Measurements from ENCODE around the gene RNPEP. TPM values are rescaled to one million over a fixed set of nuclear protein-coding genes. Genes with fewer than 3 reads are reported as not detected.

The RNPEP gene
- total and polyA plus RNA-seq, 2 of the 13 experiments (the other 11 are each of a cell fraction or from before 2014, with no cell fraction given), result 20.6 to 38.4 TPM

DNA sequence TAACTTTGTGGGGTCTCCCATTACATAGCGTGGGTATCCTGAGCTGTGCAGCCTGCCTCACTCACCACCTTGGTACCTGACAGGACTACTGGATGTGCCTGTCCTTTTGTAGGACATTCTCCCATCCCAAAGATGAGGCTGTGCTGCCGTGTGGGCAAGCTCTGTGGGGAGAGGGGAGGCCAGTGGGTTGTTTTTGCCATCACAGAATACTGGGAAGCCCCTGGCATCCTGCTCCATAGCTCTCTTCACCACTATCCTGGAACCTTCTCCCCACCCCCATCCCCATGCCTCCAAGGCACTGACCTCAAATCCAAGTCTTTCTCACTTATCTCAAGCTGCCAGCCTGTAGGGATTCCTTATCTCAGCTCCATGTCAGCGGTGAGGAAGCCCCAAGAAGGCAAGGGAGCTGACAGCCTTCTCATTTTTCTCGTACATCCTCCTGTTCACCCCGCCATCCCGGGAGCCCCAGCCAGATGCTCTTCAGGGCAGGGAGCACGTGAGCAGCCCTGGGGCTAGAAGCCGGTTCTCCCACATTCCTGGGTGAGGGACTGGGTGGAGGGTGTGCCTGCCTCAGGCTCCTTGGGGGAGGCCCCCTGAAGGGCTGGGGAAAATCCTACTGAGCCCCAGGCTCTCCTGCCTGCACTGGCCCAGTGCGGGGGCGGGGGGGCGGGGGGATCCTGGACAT, 25.5 kb downstream of the RNPEP start:
- Histone ChIP-seq H3K27me3 (ENCODE audit: control insufficient read depth in 1 of 2, insufficient read depth in 2 of 2, low read length in 2 of 2) (no peaks in the 10 kb centered on the region; a peak in 1 of 5 replicates), H3K36me3 (replicated peaks in 1 of 2; ENCODE audit: control insufficient read depth in 1 of 2, insufficient read depth in 2 of 2, low read length in 2 of 2) (peaks cover 18 to 40% of the 10 kb centered on the region in 2 experiments), H2AFZ (ENCODE audit: low read length) (no peak overlapping the region), H3K27ac (ENCODE audit: extremely low read length, insufficient read depth, low read length) (no peak overlapping the region), H3K4me1 (ENCODE audit: insufficient read depth, low read length) (peaks cover 60% of the 10 kb centered on the region), H3K4me2 (ENCODE audit: low read depth, low read length) (peak overlapping the region; percentile 55; the same call in 1 of the 2 replicates), H3K9ac (ENCODE audit: insufficient read depth, low read depth, low read length) (no peak overlapping the region), H4K20me1 (ENCODE audit: insufficient read depth, low read length) (peaks cover 35% of the 10 kb centered on the region), H3K4me3 (replicated peaks in 1 of 3; ENCODE audit: insufficient read depth in 1 of 3, low read depth in 2 of 3, low read length in 3 of 3) (peak overlapping the region in 1 of 3 experiments; percentile 24; a peak in 1 of 6 replicates), H3K9me3 (ENCODE audit: low read length) (no peaks in the 10 kb centered on the region), H3K79me2 (ENCODE audit: insufficient read depth, low read length) (peaks cover 33% of the 10 kb centered on the region)
- TF ChIP-seq KAT8 (CRISPR knock-in tag; IDR thresholded peaks at IDR 0.05) (no peak), SATB2 (CRISPR knock-in tag; IDR thresholded peaks at IDR 0.05) (no peak), PHF5A (CRISPR knock-in tag; IDR thresholded peaks at IDR 0.05; ENCODE audit: low read depth, unreplicated experiment) (no peak), WIZ (CRISPR knock-in tag; IDR thresholded peaks at IDR 0.05) (no peak), PTBP1 (IDR thresholded peaks at IDR 0.05; ENCODE audit: low read depth, low read length, poor library complexity, severe bottlenecking) (no peak), ZFP37 (CRISPR knock-in tag; IDR thresholded peaks at IDR 0.05; ENCODE audit: borderline replicate concordance) (no peak)
- TF ChIP-seq, protein P1, sequence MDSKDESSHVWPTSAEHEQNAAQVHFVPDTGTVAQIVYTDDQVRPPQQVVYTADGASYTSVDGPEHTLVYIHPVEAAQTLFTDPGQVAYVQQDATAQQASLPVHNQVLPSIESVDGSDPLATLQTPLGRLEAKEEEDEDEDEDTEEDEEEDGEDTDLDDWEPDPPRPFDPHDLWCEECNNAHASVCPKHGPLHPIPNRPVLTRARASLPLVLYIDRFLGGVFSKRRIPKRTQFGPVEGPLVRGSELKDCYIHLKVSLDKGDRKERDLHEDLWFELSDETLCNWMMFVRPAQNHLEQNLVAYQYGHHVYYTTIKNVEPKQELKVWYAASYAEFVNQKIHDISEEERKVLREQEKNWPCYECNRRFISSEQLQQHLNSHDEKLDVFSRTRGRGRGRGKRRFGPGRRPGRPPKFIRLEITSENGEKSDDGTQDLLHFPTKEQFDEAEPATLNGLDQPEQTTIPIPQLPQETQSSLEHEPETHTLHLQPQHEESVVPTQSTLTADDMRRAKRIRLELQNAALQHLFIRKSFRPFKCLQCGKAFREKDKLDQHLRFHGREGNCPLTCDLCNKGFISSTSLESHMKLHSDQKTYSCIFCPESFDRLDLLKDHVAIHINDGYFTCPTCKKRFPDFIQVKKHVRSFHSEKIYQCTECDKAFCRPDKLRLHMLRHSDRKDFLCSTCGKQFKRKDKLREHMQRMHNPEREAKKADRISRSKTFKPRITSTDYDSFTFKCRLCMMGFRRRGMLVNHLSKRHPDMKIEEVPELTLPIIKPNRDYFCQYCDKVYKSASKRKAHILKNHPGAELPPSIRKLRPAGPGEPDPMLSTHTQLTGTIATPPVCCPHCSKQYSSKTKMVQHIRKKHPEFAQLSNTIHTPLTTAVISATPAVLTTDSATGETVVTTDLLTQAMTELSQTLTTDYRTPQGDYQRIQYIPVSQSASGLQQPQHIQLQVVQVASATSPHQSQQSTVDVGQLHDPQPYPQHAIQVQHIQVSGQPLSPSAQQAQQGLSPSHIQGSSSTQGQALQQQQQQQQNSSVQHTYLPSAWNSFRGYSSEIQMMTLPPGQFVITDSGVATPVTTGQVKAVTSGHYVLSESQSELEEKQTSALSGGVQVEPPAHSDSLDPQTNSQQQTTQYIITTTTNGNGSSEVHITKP (CRISPR knock-in tag; IDR thresholded peaks at IDR 0.05; ENCODE audit: low read depth), result no peak
- TF ChIP-seq, protein P2, sequence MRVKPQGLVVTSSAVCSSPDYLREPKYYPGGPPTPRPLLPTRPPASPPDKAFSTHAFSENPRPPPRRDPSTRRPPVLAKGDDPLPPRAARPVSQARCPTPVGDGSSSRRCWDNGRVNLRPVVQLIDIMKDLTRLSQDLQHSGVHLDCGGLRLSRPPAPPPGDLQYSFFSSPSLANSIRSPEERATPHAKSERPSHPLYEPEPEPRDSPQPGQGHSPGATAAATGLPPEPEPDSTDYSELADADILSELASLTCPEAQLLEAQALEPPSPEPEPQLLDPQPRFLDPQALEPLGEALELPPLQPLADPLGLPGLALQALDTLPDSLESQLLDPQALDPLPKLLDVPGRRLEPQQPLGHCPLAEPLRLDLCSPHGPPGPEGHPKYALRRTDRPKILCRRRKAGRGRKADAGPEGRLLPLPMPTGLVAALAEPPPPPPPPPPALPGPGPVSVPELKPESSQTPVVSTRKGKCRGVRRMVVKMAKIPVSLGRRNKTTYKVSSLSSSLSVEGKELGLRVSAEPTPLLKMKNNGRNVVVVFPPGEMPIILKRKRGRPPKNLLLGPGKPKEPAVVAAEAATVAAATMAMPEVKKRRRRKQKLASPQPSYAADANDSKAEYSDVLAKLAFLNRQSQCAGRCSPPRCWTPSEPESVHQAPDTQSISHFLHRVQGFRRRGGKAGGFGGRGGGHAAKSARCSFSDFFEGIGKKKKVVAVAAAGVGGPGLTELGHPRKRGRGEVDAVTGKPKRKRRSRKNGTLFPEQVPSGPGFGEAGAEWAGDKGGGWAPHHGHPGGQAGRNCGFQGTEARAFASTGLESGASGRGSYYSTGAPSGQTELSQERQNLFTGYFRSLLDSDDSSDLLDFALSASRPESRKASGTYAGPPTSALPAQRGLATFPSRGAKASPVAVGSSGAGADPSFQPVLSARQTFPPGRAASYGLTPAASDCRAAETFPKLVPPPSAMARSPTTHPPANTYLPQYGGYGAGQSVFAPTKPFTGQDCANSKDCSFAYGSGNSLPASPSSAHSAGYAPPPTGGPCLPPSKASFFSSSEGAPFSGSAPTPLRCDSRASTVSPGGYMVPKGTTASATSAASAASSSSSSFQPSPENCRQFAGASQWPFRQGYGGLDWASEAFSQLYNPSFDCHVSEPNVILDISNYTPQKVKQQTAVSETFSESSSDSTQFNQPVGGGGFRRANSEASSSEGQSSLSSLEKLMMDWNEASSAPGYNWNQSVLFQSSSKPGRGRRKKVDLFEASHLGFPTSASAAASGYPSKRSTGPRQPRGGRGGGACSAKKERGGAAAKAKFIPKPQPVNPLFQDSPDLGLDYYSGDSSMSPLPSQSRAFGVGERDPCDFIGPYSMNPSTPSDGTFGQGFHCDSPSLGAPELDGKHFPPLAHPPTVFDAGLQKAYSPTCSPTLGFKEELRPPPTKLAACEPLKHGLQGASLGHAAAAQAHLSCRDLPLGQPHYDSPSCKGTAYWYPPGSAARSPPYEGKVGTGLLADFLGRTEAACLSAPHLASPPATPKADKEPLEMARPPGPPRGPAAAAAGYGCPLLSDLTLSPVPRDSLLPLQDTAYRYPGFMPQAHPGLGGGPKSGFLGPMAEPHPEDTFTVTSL (CRISPR knock-in tag; IDR thresholded peaks at IDR 0.05; ENCODE audit: borderline replicate concordance), result no peak
- TF ChIP-seq, protein P3, sequence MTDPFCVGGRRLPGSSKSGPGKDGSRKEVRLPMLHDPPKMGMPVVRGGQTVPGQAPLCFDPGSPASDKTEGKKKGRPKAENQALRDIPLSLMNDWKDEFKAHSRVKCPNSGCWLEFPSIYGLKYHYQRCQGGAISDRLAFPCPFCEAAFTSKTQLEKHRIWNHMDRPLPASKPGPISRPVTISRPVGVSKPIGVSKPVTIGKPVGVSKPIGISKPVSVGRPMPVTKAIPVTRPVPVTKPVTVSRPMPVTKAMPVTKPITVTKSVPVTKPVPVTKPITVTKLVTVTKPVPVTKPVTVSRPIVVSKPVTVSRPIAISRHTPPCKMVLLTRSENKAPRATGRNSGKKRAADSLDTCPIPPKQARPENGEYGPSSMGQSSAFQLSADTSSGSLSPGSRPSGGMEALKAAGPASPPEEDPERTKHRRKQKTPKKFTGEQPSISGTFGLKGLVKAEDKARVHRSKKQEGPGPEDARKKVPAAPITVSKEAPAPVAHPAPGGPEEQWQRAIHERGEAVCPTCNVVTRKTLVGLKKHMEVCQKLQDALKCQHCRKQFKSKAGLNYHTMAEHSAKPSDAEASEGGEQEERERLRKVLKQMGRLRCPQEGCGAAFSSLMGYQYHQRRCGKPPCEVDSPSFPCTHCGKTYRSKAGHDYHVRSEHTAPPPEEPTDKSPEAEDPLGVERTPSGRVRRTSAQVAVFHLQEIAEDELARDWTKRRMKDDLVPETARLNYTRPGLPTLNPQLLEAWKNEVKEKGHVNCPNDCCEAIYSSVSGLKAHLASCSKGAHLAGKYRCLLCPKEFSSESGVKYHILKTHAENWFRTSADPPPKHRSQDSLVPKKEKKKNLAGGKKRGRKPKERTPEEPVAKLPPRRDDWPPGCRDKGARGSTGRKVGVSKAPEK (CRISPR knock-in tag; IDR thresholded peaks at IDR 0.05; ENCODE audit: borderline replicate concordance), result no peak
- ATAC-seq (no peak), DNase-seq (ENCODE audit: low spot score) (no peak), FAIRE-seq (no peak)
- 94% methylated on average over 9 of the region's 11 CpGs for WGBS (ENCODE audit: low lambda C conversion rate)
- no TSS peak for BruUV-seq (replicated peaks)
- in situ Hi-C loops (cut with HindIII; ENCODE audit: extremely low pct_ligation_motif_present, low pct_unique_long_range_greater_than_20kb) (no loop called here), intact Hi-C loops (cut with micrococcal nuclease; ENCODE audit: unreplicated experiment) (no loop called here)
- CTCF ChIA-PET (ENCODE audit: low intra/inter-chr PET ratio, low total read pairs), result interaction anchor here (3.9 kb wide), 1 partner anchor 111 kb away, joined by 40 read pairs; no protein-coding TSS in a partner anchor
- POLR2A ChIA-PET, result interaction anchor here (0.8 to 2.0 kb wide), 5 partner anchors 10 to 112 kb away, joined by 3 to 5 read pairs (median 3); no protein-coding TSS in a partner anchor

All from HepG2 (cell line).